HG02763 (cell line): Measurements from ENCODE around the gene MT1M.
"Not testable (repeated sequence)": the region's sequence is repeated elsewhere in the genome, so short reads cannot be mapped to it uniquely, and the experiment has no call there.

Experiments used
- ATAC-seq: cut with Tn5 transposase; IDR thresholded peaks from one replicate; pipeline ENCODE4 v1.9.1; 2021; ENCODE audit warnings: mild to moderate bottlenecking, moderate library complexity; ENCODE audit not compliant: unreplicated experiment

Gene MT1M

DNA sequence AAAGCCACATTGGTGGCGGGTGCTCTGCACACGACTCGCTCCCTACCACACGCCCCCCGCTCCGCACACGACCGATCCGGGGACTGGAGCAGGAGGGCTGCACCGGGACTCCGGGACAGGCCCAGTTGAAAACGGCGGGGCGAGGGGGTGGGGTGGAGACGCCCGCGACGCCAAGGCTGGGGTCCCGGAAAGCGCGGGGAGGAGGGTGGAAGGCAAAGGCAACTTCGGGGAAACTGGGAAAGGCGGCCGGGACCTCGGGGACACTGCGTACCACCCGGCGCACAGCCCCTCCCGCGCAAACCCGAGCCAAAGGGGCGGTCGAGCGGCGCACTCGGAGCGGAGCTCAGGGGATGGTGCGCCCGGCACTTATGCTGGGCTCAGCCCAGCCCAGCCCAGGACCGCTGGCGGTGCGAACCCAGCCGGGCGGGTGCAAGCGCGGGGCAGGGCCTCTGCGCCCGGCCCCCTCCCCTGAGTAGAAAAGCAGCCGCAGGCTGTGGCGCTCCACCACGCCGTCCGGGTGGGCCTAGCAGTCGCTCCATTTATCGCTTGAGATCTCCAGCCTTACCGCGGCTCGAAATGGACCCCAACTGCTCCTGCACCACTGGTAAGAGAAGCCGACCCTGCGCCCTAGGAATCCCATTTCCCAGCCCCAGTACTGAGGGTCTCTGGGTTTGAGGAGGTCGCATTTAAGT lies at the start of gene MT1M:
Gene MT1M (plus strand): TSS at position 504 of the 692 bp plus-strand sequence. CDS start 73 bp downstream, at position 577.
- ATAC-seq, result no peak

DNA sequence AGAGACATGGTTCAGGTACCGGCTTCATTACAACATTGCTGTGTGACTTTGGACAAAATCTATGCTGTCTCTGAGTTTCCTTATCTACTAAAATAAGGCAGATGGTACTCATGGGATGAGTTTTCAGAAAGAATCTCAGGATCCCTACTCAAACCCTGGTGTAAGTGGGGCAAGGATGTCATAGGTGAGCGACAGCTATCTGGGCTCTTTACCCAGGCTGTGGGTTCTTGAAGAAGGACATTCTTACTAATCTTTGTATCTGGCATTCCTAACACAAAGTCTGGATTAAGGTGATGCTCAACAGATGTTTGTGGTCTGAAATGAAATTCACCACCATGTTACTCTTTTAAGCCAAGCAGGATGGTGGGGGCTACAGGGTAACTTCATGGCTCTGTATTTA lies 49.5 kb upstream of the MT1M start:
- not testable (repeated sequence) for ATAC-seq

DNA sequence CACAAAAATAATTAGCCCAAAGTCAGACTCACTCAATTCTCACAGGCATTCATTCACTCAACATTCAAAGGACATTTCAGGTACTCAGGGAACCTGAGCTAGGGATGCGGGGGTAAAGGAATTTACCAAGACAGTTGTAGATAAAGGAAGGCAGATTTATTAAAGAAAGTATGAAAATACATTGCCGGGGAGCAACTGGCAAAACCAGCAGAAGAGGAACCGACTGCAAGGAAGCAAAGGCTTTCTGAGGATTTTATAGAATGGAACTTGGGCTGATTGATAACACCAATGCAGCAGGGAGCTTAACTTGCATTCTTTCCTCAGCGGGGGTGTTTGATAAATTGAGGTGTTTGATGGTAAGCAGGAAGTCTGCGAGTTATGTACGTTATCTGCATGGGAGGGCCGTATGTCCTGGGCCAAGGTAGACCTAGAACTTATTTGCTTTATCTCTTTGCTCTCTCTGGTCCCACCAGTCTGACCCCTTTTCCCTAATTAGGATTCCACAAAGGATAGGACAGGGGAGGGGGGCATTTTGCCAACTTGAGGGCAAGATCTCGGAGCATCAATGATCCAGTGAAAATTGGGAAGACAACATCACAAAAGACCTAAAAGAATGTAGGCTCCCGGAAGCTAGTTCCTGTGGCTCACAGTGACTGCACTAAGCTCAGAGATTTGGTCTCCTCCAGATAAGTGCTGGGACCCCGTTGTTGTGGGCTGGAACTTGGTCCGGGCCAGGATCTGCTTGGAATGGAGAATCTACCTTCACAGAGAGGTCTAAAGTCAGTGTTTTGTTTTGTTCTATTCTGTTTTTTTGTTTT lies 48.9 kb upstream of the MT1M start:
- no peak for ATAC-seq

DNA sequence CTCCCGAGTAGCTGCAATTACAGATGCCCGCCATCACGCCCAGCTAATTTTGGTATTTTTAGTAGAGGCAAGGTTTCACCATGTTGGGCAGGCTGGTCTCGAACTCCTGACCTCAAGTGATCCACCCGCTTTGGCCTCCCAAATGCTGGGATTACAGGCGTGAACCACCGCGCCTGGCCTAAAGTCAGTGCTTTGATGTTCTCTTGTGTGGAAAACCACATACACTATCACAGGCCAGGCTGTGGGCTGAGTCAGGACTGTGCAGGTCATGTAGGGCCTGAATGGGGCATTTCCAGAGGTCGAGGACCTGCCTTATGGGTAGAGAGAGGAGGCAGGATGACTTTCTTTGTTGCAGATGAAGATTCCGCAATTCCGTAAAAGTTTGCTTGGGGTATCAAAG lies 48.2 kb upstream of the MT1M start:
- ATAC-seq, result no peak

DNA sequence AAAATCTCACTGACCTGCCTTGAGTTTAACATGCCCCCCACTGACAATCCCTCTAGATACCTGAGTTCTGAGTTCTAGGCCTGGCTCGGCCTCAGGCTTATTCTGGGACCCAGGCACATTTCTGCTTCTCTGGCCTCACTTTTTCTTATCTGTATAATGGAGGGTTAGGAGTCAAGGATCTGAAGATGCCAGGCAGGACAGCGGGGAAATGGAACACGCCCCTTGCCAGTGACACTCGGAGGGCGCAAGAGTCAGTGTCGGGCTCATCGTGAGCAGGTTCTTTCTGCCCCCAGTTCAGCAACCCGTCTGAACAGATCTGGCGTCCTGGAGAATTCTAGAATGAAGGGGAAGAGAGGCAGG lies 43.7 kb upstream of the MT1M start:
- no peak for ATAC-seq

DNA sequence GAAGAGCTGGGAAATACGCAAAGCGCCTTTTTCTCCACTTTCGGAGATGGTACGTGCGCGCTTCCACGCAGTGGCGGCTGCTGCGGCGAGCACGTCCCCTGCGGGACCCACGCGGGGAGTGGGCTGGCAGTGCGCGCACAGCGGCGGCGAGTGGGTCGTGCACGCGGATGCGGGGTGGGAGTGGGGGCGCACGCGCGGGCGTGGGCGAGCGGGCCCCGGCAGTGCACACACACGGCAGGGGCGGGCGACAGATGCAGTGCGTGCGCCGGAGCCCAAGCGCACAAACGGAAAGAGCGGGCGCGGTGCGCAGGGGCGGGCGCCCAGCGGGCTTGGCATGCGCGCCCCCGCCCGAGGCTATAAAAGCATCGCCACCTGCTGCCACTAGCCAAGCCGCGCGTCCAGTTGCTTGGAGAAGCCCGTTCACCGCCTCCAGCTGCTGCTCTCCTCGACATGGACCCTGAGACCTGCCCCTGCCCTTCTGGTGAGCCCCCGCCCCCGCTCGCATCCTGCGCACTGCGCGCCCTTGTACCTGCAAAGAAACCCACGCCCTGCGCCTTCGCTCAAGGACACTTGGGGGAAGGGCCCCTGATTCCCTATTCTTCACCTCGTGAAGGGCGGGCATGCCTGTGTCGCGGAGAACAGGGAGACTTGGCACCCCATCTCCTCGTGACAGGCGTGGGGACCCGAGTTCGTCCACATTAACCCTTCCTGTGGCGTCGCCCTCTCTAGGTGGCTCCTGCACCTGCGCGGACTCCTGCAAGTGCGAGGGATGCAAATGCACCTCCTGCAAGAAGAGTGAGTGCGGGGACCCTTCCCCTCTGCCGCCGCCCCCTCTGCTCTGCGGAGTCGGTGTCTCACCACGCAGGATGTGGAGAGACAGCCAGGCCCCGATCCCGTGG lies 43.1 kb upstream of the MT1M start, which contains the start of gene MT3:
Gene MT3 (plus strand): TSS at position 388 of the 899 bp plus-strand sequence. CDS start 63 bp downstream, at position 451.
- no peak for ATAC-seq

DNA sequence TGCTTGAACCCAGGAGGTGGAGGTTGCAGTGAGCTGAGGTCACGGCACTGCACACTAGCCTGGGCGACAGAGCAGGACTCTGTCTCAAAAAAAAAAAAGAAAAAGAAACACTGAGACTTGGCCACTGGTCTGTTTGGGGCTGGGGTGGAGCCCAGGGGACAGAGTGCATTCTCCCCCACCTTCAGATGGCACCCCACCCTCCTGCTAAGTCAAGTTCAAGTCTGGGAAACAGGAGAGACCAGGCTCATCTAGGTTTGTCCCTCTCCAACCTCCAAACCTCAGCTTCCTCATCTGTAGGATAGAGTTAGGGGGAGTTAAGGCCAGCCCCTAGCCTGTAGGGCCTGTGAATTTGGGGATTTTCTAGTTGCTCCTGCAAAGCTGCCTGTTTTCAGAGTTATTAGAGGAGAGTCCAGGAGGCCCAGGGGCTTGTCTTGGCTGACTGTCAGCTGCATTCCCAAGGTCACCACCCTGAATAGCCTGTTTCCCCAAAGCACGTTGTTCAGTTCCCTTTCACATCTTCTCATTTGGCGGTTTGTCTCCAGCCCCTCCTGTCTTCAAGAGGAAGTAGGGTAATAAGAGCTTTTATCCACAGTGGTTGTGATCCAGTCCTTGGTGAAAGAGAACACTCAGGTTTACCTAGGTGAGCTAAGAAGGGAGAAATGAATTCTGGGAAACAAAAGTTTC lies 40.9 kb upstream of the MT1M start:
- no peak for ATAC-seq

DNA sequence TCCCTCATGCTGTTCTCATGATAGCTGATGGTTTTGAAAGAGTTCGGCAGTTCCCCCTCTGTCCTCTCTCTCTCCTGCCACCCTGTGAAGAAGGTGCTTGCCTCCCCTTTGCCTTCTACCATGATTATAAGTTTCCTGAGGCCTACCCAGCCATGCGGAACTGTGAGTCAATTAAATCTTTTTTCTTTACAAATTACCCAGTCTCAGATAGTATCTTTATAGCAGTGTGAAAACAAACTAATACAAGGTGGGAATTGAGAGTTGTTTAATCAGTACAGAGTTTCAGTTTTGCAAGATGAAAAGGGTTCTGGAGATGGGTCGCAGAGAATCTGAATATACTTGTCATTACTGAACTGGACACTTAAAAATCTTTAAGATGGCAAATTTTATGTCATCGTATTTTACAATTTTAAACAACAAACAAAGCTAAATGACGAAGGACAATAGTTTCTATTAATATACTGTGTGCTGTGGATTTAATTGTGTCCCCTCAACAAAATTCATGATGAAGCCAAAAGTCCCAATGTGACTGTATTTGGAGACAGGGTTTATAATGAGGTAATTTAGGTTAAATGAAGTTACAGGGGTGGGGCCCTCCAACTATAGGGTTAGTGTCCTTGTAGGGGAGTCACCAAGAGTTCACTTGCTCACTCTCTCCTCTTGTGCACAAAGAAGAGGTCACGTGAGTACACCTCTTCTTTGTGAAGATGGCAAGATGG lies 38.7 kb upstream of the MT1M start:
- ATAC-seq, result no peak

DNA sequence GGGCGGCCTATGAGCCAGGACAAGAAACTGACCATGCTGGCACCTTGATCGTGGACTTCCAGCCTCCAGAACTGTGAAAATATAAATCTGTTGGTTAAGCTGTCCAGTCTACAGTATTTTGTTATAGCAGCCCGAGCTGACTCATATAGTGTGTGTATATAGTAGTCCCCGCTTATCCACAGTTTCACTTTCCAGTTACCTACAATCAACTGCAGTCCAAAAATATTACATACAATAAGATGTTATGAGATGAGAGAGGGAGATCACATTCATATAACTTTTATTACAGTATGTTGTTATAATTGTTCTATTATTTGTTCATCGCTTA lies 38.2 kb upstream of the MT1M start:
- no peak for ATAC-seq

DNA sequence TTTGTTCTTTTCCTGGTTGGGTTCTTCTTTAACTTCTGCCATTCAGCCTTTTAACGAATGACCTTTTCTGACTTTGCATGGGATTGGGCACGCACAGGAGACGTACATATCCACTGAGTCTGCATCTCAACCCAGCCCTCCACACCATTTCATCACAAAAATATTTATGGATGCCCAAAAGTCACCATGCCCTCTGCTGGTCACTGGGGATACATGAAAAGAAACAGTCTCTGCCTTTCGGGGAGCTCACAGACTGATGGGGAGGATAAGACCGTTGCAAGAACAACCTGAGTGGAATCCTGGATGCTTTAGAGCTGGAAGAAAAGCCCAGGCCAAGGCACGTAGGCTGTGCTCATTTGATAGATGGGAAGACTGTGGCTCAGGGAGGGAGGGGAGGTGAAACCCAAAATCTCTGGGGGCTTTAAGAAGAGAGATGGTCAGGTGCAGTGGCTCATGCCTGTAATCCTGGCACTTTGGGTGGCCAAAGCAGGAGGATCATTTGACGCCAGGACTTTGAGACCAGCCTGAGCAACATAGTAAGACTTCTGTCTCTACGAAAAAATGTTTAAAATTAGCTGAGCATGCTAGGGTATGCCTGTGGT lies 32.0 kb upstream of the MT1M start:
- ATAC-seq, result no peak

DNA sequence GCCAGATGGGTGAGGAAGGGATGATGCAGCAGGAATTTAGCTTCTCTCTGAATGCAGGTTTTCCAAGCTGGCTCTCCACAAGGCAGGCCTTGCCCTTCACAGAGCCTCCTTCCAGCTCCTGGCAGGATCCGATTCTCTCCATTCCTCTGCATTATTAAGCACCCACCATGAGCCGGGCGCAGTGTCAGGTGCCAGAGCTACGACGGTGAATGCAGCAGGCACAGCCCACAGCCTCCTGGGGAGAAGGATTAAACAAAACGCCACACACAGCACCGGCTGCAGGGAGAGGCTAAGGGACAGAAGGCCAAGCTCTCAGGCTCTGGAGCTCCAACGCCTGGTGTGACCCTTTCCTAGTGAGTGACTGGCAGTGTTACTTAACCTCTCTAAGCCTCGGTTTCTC lies 31.1 kb upstream of the MT1M start:
- ATAC-seq, result no peak

DNA sequence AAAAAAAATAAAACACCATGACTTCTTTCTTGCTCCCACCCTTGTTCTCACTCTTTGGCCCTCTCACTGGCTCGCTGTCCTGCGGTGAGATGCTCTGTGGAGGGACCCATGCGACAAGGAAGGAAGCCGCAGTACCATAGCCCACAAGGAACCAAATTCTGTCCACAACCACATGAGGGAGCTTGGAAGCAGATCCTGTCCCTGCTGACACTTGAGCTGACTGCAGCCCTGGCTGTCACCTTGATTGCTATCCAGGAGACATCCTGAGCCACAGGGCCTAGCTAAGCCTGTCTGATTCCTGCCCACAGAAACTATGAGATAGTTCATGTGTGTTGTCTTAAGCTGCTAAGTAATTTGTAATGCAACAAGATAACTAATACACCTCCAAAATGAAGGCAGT lies 28.9 kb upstream of the MT1M start:
- ATAC-seq, result no peak

DNA sequence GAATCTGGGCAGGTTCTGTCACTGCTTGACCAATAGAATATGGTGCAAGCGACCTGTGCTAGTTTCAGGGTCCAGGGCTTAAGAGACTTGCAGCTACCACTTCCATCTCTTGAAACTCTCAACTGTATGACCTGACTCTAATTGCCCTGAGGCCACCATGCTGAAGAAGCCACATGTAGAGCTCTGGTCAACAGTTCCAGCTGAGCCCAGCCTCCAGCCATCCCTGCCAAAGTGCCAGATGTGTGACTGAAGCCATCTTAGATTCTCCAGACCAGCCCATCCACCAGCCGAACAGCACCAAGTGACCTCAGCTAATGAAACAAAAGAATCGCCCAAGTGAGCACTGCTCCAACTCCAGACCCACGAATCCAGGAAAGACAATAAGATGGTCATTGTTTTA lies 27.5 kb upstream of the MT1M start:
- no peak for ATAC-seq

DNA sequence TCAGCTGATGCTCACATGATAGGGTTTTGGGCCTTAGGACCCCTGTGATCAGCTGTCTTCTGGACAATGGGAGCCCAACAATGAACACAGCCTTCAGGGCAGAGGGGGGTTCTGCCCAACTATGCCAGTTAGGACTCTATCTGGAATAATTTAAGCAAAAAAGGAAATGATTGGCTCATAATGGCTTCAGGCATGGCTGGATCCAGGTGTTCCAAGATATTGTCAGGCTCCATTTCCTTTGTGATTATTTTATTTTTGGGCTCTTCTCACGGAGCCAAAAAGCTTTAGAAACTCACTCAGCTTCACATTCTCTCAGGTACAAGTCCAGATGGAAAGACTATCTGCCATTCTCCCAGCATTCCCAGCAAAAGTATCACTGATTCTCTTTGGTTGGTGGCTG lies 27.0 kb upstream of the MT1M start:
- ATAC-seq, result no peak

DNA sequence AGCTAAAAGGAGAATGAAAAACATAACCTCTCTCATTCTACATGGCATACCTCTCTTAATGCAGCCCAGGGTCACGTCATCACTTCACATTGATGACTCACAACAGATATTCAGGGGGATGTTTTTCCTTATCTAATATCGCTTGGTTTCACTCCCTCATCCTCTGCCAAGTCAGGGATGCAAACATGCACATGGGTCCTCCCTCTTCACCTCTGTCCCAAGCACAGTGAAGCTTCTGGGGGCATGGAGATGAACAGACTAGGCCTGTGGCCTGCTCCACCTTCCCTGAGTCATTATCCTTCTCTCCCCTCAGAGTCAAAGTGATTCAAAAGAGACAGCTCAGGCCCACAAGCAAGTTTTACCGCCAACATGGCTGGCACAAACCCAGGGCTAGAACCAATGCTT lies 26.4 kb upstream of the MT1M start:
- ATAC-seq, result no peak

DNA sequence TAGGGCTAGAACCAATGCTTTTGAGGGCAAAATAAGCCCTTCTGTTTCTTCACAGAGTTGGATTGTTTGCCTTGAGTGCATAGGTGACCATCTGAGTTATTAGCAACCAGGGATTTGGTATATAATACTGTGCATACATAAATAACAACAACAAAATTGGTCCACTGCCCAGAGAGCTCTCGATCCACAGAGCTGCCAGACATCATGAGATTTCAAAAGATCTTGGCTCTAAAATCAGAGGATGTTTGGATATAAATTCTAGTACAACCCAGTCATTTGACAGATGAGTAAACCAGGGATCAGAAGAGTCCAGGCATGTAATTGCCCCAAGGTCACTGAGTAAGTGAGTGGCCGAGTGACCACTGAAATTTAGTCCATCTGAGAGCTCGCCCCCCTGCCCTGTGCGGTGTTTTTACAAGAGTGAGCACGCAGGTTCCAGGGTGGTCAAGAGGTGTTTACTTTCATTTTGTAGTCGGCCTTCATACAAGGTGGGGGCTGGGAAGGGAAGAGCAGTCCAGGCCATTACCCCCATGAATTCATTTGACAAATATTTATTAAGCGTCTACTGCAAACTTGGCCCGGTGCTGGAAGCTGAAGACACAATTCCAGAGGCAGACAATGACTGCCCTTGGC lies 25.9 kb upstream of the MT1M start:
- ATAC-seq, result no peak

DNA sequence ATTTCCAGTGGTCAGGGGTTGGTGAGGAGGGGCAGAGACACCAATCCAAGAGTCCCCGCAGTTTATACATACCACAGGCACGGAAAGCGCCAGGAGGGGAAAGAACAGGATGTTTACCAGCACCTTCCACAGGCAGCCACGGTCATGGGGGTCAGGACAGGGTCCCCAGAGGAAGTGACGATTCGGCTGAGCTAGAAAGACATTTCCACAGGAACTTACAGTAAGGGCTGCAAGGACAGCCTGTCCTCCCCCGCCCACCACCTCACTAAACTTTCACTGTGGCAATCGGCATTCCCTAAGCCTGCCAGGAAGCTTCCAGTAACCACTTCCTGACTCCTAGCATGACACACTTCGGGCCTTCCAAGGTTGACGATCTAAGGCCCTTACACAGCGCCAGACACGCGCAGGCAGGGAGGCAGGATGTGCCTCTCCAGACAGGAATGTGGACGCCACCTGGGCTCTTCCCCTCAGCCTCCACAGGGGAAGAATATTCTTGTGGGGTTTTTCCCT lies 25.3 kb upstream of the MT1M start:
- ATAC-seq, result no peak

DNA sequence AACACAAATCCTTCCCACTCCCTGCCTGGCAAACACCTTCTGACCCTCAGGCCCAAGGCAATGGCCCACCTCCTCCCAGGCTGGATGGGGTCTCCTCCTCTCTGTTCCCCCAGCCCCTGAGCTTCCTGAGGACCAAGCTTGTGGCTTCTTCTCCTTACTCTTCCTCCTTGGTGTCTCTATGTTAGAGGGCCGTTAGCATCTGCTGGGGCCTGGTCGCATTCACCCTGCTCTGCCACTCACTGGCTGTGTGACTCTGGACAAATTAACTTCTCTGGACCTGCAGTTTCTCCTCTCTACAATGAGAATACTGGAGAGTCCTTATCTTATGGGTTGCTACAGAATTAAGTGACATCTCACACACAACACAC lies 24.8 kb upstream of the MT1M start:
- no peak for ATAC-seq
